ENCODE data around the gene CSTPP1.

CSTPP1 gene

GRCh38 chr11:47131136-47131535, 194.6 kb downstream of the CSTPP1 start:
- no peak for DNase-seq (ENCODE audit: low read depth)
- no peak for TF ChIP-seq CTCF (conservative IDR thresholded peaks at IDR 0.05; ENCODE audit: low read length)
- no peak overlapping the region for H3K4me3 ChIP-seq (ENCODE audit: low read length)

- no peak overlapping the region for H3K4me3 ChIP-seq (ENCODE audit: low read length)
- no peak for DNase-seq (ENCODE audit: low read depth)
- TF ChIP-seq CTCF (conservative IDR thresholded peaks at IDR 0.05; ENCODE audit: low read length) = no peak
These were observed 195.9 kb downstream of the CSTPP1 start for GRCh38 chr11:47132490-47132889.

GRCh38 chr11:47132981-47133380, 196.4 kb downstream of the CSTPP1 start:
- TF ChIP-seq CTCF (conservative IDR thresholded peaks at IDR 0.05; ENCODE audit: low read length) = no peak
- no peak overlapping the region for H3K4me3 ChIP-seq (ENCODE audit: low read length)
- no peak for DNase-seq (ENCODE audit: low read depth)

- no peak overlapping the region for H3K4me3 ChIP-seq (ENCODE audit: low read length)
- DNase-seq (ENCODE audit: low read depth) = peak; percentile 36
- TF ChIP-seq CTCF (conservative IDR thresholded peaks at IDR 0.05; ENCODE audit: low read length) = no peak
These were observed 199.8 kb downstream of the CSTPP1 start for GRCh38 chr11:47136327-47136726.

- no peak overlapping the region for H3K4me3 ChIP-seq (ENCODE audit: low read length)
- DNase-seq (ENCODE audit: low read depth) = no peak
- no peak for TF ChIP-seq CTCF (conservative IDR thresholded peaks at IDR 0.05; ENCODE audit: low read length)
These were observed 200.4 kb downstream of the CSTPP1 start for GRCh38 chr11:47136921-47137320.

- TF ChIP-seq CTCF (conservative IDR thresholded peaks at IDR 0.05; ENCODE audit: low read length) = no peak
- no peak overlapping the region for H3K4me3 ChIP-seq (ENCODE audit: low read length)
- no peak for DNase-seq (ENCODE audit: low read depth)
These were observed 200.9 kb downstream of the CSTPP1 start for GRCh38 chr11:47137476-47137875.

- no peak overlapping the region for H3K4me3 ChIP-seq (ENCODE audit: low read length)
- TF ChIP-seq CTCF (conservative IDR thresholded peaks at IDR 0.05; ENCODE audit: low read length) = no peak
- DNase-seq (ENCODE audit: low read depth) = no peak
These were observed 203.3 kb downstream of the CSTPP1 start for GRCh38 chr11:47139878-47140277.

Measured in AG10803 (cell line).